CD4-positive, CD25-positive, alpha-beta regulatory T cell (primary cell): Measurements from ENCODE around the gene DRD2. TPM values are rescaled to one million over a fixed set of nuclear protein-coding genes. Genes with fewer than 3 reads are reported as not detected.

Source experiments
- ATAC-seq, 2 donors: fragments of 150-1000 bp; cut with Tn5 transposase; one replicate each; pipeline ENCODE4 v1.10.0; 2021; ENCODE audit warnings: low read depth in 2 of 2, moderate number of reproducible peaks in 2 of 2, moderate library complexity in 1 of 2
- DNase-seq, 3 donors: peaks; one replicate each; pipeline versions ENCODE4 v3.0.0 to v3.0.0-alpha.2; 2012 to 2022; ENCODE audit warnings: mixed read lengths in 1 of 3
- H3K27ac ChIP-seq: one replicate; pipeline ENCODE4 v1.7.0; 2013; ENCODE audit warnings: mild to moderate bottlenecking, low read length; ENCODE audit not compliant: insufficient read depth, poor library complexity, severe bottlenecking
- H3K27me3 ChIP-seq: one replicate; pipeline ENCODE4 v1.7.0; 2013; ENCODE audit warnings: low read length; ENCODE audit not compliant: control insufficient read depth, insufficient read depth
- H3K36me3 ChIP-seq: one replicate; pipeline ENCODE4 v1.7.0; 2013; ENCODE audit warnings: mild to moderate bottlenecking, low read length, moderate library complexity; ENCODE audit not compliant: control insufficient read depth, insufficient read depth
- H3K4me1 ChIP-seq: 2 replicates; pipeline ENCODE4 v1.7.0; 2013; ENCODE audit warnings: mild to moderate bottlenecking, low read length; ENCODE audit not compliant: insufficient read depth, control insufficient read depth, poor library complexity, severe bottlenecking
- H3K4me3 ChIP-seq: one replicate; pipeline ENCODE4 v1.7.0; 2013; ENCODE audit warnings: low read depth, mild to moderate bottlenecking, low read length, moderate library complexity
- H3K9me3 ChIP-seq, 2 experiments: 1 replicate in 1 of 2; 2 replicates in 1 of 2; pipeline ENCODE4 v1.7.0; 2013; ENCODE audit warnings: low read length in 2 of 2, mild to moderate bottlenecking in 1 of 2, moderate library complexity in 1 of 2; ENCODE audit not compliant: control insufficient read depth in 2 of 2
- H3K27ac Mint-ChIP-seq, 3 donors: one replicate each; pipeline ENCODE4 v1.8.0; 2020 to 2022; ENCODE audit warnings: mild to moderate bottlenecking in 3 of 3, mixed read lengths in 3 of 3, moderate library complexity in 2 of 3
- H3K27me3 Mint-ChIP-seq: one replicate; pipeline ENCODE4 v1.8.0; 2022; ENCODE audit warnings: mild to moderate bottlenecking, mixed read lengths
- H3K36me3 Mint-ChIP-seq: one replicate; pipeline ENCODE4 v1.8.0; 2020; ENCODE audit warnings: mixed read lengths
- H3K4me1 Mint-ChIP-seq, 4 donors: one replicate each; pipeline ENCODE4 v1.8.0; 2020 to 2022; ENCODE audit warnings: mixed read lengths in 4 of 4, mild to moderate bottlenecking in 1 of 4
- H3K4me3 Mint-ChIP-seq, 4 donors: one replicate each; pipeline ENCODE4 v1.8.0; 2020 to 2022; ENCODE audit warnings: mild to moderate bottlenecking in 4 of 4, mixed read lengths in 4 of 4, moderate library complexity in 3 of 4
- H3K9me3 Mint-ChIP-seq, 7 donors: one replicate each; pipeline ENCODE4 v1.8.0; 2020 to 2022; ENCODE audit warnings: mixed read lengths in 7 of 7, mild to moderate bottlenecking in 3 of 7, moderate library complexity in 2 of 7
- polyA plus RNA-seq, 4 donors: library from polyadenylated mRNA; unstranded; fragments of 300-500 nt; fragmentation: Illumina TruSeq; gene quantifications; one replicate each; pipeline ENCODE4 v1.2.3, GENCODE V29; 2021
- total RNA-seq: library from RNA; stranded (reverse); gene quantifications from one replicate; pipeline ENCODE4 v1.2.3, GENCODE V29; 2022

DRD2 gene
- total and polyA plus RNA-seq, 5 donors from 2014 or later, result 0.11 TPM; not detected in 4

GRCh38 chr11:113387605-113388211 is 87.5 kb downstream of the DRD2 start, which contains the start of gene ANKK1:
Gene ANKK1, plus strand, starts transcription at chr11:113387779. Its CDS starts 106 bp downstream, at chr11:113387885.
- no peak within 1 kb of the TSS for H3K4me3 ChIP-seq
- H3K27ac Mint-ChIP-seq, result no peak within 1 kb of the TSS
- H3K36me3 ChIP-seq, result no peaks in the 10 kb centered on the region
- H3K4me1 Mint-ChIP-seq, result peaks cover 0 to 4% (median 0%) of the 10 kb centered on the region in 4 donors
- no peak within 1 kb of the TSS for H3K4me3 Mint-ChIP-seq
- no peak for DNase-seq
- no peaks in the 10 kb centered on the region for H3K9me3 ChIP-seq
- peaks cover 9% of the 10 kb centered on the region for H3K36me3 Mint-ChIP-seq
- no peak within 1 kb of the TSS for H3K27ac ChIP-seq
- no peaks in the 10 kb centered on the region for H3K4me1 ChIP-seq
- H3K9me3 Mint-ChIP-seq, result no peaks in the 10 kb centered on the region
- peaks cover 13% of the 10 kb centered on the region for H3K27me3 ChIP-seq
- peaks cover 4% of the 10 kb centered on the region for H3K27me3 Mint-ChIP-seq
- ATAC-seq, result no peak

DNA sequence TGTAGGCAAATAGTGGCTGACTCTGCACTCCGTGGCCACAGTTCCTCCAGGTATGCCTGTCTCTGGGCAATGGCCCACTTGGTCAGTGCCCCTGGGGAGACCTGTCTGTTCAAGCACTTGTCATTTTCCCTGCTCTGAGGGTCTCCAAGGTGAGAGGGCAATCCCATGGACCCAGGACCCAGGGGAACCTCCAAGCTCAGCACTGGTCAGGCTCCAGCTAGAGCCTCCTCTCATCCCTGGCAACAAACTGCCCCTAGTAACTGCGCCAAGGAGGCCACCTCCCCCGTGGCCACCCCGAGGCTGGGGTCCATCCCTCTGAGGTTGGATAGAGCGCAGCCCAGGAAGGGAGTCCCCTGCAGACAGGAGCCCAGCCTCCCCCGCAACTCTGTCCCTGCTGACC is 88.3 kb downstream of the DRD2 start:
- no peaks in the 10 kb centered on the region for H3K4me1 ChIP-seq
- peaks cover 0 to 4% (median 0%) of the 10 kb centered on the region in 4 donors for H3K4me1 Mint-ChIP-seq
- DNase-seq, result no peak
- H3K36me3 Mint-ChIP-seq, result peaks cover 12% of the 10 kb centered on the region
- no peak overlapping the region for H3K27ac Mint-ChIP-seq
- H3K9me3 ChIP-seq, result no peaks in the 10 kb centered on the region
- no peaks in the 10 kb centered on the region for H3K9me3 Mint-ChIP-seq
- H3K27me3 Mint-ChIP-seq, result peaks cover 4% of the 10 kb centered on the region
- no peak overlapping the region for H3K4me3 ChIP-seq
- no peak for ATAC-seq
- no peak overlapping the region for H3K27ac ChIP-seq
- no peak overlapping the region for H3K4me3 Mint-ChIP-seq
- H3K27me3 ChIP-seq, result peaks cover 13% of the 10 kb centered on the region
- no peaks in the 10 kb centered on the region for H3K36me3 ChIP-seq

GRCh38 chr11:113385749-113386148 is 89.4 kb downstream of the DRD2 start:
- H3K27ac Mint-ChIP-seq, result no peak overlapping the region
- H3K4me3 Mint-ChIP-seq, result no peak overlapping the region
- H3K4me1 ChIP-seq, result no peaks in the 10 kb centered on the region
- no peaks in the 10 kb centered on the region for H3K9me3 Mint-ChIP-seq
- H3K36me3 Mint-ChIP-seq, result peaks cover 16% of the 10 kb centered on the region
- no peak for DNase-seq
- no peak for ATAC-seq
- no peak overlapping the region for H3K27ac ChIP-seq
- H3K27me3 Mint-ChIP-seq, result peaks cover 4% of the 10 kb centered on the region
- no peaks in the 10 kb centered on the region for H3K36me3 ChIP-seq
- H3K9me3 ChIP-seq, result no peaks in the 10 kb centered on the region
- no peak overlapping the region for H3K4me3 ChIP-seq
- peaks cover 13% of the 10 kb centered on the region for H3K27me3 ChIP-seq
- H3K4me1 Mint-ChIP-seq, result peaks cover 0 to 4% (median 0%) of the 10 kb centered on the region in 4 donors

GRCh38 chr11:113384551-113384950 is 90.6 kb downstream of the DRD2 start:
- Mint-ChIP-seq H3K4me3 (no peak overlapping the region), H3K9me3 (peaks cover 0 to 1% (median 0%) of the 10 kb centered on the region in 7 donors), H3K27me3 (peaks cover 4% of the 10 kb centered on the region), H3K36me3 (peaks cover 26% of the 10 kb centered on the region), H3K4me1 (peaks cover 0 to 4% (median 0%) of the 10 kb centered on the region in 4 donors), H3K27ac (no peak overlapping the region)
- Histone ChIP-seq H3K27me3 (peaks cover 11% of the 10 kb centered on the region), H3K4me1 (no peaks in the 10 kb centered on the region), H3K36me3 (no peaks in the 10 kb centered on the region), H3K27ac (no peak overlapping the region), H3K9me3 (no peaks in the 10 kb centered on the region), H3K4me3 (no peak overlapping the region)
- ATAC-seq (no peak), DNase-seq (no peak)

GRCh38 chr11:113382121-113382520 is 93.1 kb downstream of the DRD2 start:
- ATAC-seq, result no peak
- H3K9me3 ChIP-seq, result no peaks in the 10 kb centered on the region
- H3K27me3 Mint-ChIP-seq, result peaks cover 3% of the 10 kb centered on the region
- no peak overlapping the region for H3K27ac ChIP-seq
- H3K27ac Mint-ChIP-seq, result peak overlapping the region in 1 of 3 donors; percentile 13
- peaks cover 0 to 1% (median 0%) of the 10 kb centered on the region in 7 donors for H3K9me3 Mint-ChIP-seq
- H3K4me1 ChIP-seq, result no peaks in the 10 kb centered on the region
- DNase-seq, result no peak
- no peak overlapping the region for H3K4me3 Mint-ChIP-seq
- H3K4me3 ChIP-seq, result no peak overlapping the region
- peaks cover 0 to 1% (median 0%) of the 10 kb centered on the region in 4 donors for H3K4me1 Mint-ChIP-seq
- H3K27me3 ChIP-seq, result no peaks in the 10 kb centered on the region
- H3K36me3 Mint-ChIP-seq, result peaks cover 47% of the 10 kb centered on the region
- no peaks in the 10 kb centered on the region for H3K36me3 ChIP-seq

GRCh38 chr11:113378692-113379091 is 96.5 kb downstream of the DRD2 start:
- no peaks in the 10 kb centered on the region for H3K27me3 ChIP-seq
- ATAC-seq, result no peak
- no peaks in the 10 kb centered on the region for H3K9me3 ChIP-seq
- peaks cover 50% of the 10 kb centered on the region for H3K36me3 Mint-ChIP-seq
- no peak overlapping the region for H3K27ac ChIP-seq
- H3K9me3 Mint-ChIP-seq, result peaks cover 0 to 1% (median 0%) of the 10 kb centered on the region in 7 donors
- no peaks in the 10 kb centered on the region for H3K36me3 ChIP-seq
- no peak overlapping the region for H3K4me3 ChIP-seq
- no peak overlapping the region for H3K4me3 Mint-ChIP-seq
- H3K27me3 Mint-ChIP-seq, result no peaks in the 10 kb centered on the region
- peak overlapping the region in 1 of 3 donors; percentile 45 for H3K27ac Mint-ChIP-seq
- no peaks in the 10 kb centered on the region for H3K4me1 Mint-ChIP-seq
- DNase-seq, result no peak
- no peaks in the 10 kb centered on the region for H3K4me1 ChIP-seq

DNA sequence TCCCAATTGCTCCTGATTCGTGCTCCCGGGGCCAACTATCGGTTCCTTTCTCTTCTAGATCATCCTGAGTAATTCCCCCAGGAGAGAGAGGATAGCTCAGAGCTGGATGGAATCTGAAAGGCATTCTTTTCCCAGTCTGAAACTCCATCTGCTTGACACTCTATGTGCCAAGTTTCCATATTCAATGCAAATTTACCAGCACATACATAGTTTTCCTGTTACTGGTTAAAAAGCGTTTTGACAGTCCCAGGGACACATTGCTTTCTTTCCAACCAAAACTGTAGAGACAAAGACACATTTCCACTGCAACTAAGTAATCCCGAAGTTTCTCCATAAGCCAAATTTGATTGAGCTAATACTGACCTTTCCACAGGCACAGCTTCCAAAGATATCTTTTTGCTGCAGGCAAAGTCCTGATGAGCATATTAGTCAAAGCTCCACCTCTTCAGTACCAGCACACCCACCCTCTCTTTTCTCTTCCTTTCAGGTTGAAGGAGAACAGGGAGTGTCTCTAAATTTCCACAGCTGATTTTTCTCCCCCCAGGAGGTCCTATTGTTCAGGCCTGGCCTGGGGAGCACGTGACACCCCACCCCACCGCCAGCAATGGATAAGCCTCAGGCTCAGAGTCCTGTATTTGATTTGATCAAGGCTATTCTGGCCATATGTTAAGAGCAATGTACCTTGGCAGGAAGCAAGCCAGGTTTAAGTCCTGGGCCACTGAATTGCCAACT is 97.4 kb downstream of the DRD2 start:
- no peaks in the 10 kb centered on the region for H3K27me3 Mint-ChIP-seq
- H3K9me3 Mint-ChIP-seq, result peaks cover 0 to 1% (median 0%) of the 10 kb centered on the region in 7 donors
- no peak overlapping the region for H3K27ac Mint-ChIP-seq
- no peak overlapping the region for H3K4me3 Mint-ChIP-seq
- H3K9me3 ChIP-seq, result no peaks in the 10 kb centered on the region
- H3K27ac ChIP-seq, result no peak overlapping the region
- H3K36me3 ChIP-seq, result peaks cover 3% of the 10 kb centered on the region
- no peaks in the 10 kb centered on the region for H3K4me1 ChIP-seq
- peaks cover 52% of the 10 kb centered on the region for H3K36me3 Mint-ChIP-seq
- no peaks in the 10 kb centered on the region for H3K27me3 ChIP-seq
- H3K4me3 ChIP-seq, result no peak overlapping the region
- H3K4me1 Mint-ChIP-seq, result no peaks in the 10 kb centered on the region
- ATAC-seq (no peak), DNase-seq (no peak)
